Muscle layer of duodenum (tissue), 2 donors: Measurements from ENCODE around the gene SORCS2.

Experiments
- H3K27ac ChIP-seq: one replicate; pipeline ENCODE4 v1.7.0; 2013; ENCODE audit warnings: mild to moderate bottlenecking, low read length
- H3K27me3 ChIP-seq: one replicate; pipeline ENCODE4 v1.7.0; 2013; ENCODE audit warnings: low read depth, mild to moderate bottlenecking, control low read depth, low read length
- H3K36me3 ChIP-seq, 2 donors: one replicate each; pipeline ENCODE4 v1.7.0; 2013; ENCODE audit warnings: low read length in 2 of 2, control low read depth in 1 of 2, mild to moderate bottlenecking in 1 of 2; ENCODE audit not compliant: insufficient read depth in 2 of 2, control insufficient read depth in 1 of 2
- H3K4me1 ChIP-seq, 2 donors: one replicate each; pipeline ENCODE4 v1.7.0; 2013; ENCODE audit warnings: low read length in 2 of 2, mild to moderate bottlenecking in 2 of 2, control low read depth in 1 of 2, moderate library complexity in 1 of 2; ENCODE audit not compliant: insufficient read depth in 2 of 2, control insufficient read depth in 1 of 2
- H3K4me3 ChIP-seq, 2 donors: one replicate each; pipeline ENCODE4 v1.7.0; 2013; ENCODE audit warnings: low read length in 2 of 2, low read depth in 1 of 2, mild to moderate bottlenecking in 1 of 2
- H3K9me3 ChIP-seq, 2 donors: one replicate each; pipeline ENCODE4 v1.7.0; 2013; ENCODE audit warnings: low read length in 2 of 2, control low read depth in 1 of 2, mild to moderate bottlenecking in 1 of 2; ENCODE audit not compliant: control insufficient read depth in 1 of 2
- donor health status: healthy.

SORCS2 gene

GRCh38 chr4:7618361-7618760 lies 426.0 kb downstream of the SORCS2 start:
- Histone ChIP-seq H3K9me3 (no peaks in the 10 kb centered on the region), H3K4me3 (no peak overlapping the region), H3K27me3 (no peaks in the 10 kb centered on the region), H3K4me1 (no peaks in the 10 kb centered on the region), H3K36me3 (no peaks in the 10 kb centered on the region), H3K27ac (no peak overlapping the region)

- H3K36me3 ChIP-seq: no peaks in the 10 kb centered on the region
- H3K4me1 ChIP-seq: no peaks in the 10 kb centered on the region
- H3K4me3 ChIP-seq: no peak overlapping the region
- no peaks in the 10 kb centered on the region for H3K27me3 ChIP-seq
- H3K27ac ChIP-seq: no peak overlapping the region
- no peaks in the 10 kb centered on the region for H3K9me3 ChIP-seq
These were observed 427.9 kb downstream of the SORCS2 start for GRCh38 chr4:7620086-7620813.

- Histone ChIP-seq H3K27ac (no peak overlapping the region), H3K36me3 (no peaks in the 10 kb centered on the region), H3K4me3 (no peak overlapping the region), H3K4me1 (no peaks in the 10 kb centered on the region), H3K9me3 (no peaks in the 10 kb centered on the region), H3K27me3 (no peaks in the 10 kb centered on the region)
These were observed 428.5 kb downstream of the SORCS2 start for GRCh38 chr4:7620814-7621176.

- H3K36me3 ChIP-seq: no peaks in the 10 kb centered on the region
- H3K9me3 ChIP-seq: no peaks in the 10 kb centered on the region
- H3K4me3 ChIP-seq: no peak overlapping the region
- no peak overlapping the region for H3K27ac ChIP-seq
- H3K27me3 ChIP-seq: no peaks in the 10 kb centered on the region
- H3K4me1 ChIP-seq: no peaks in the 10 kb centered on the region
These were observed 429.1 kb downstream of the SORCS2 start for GRCh38 chr4:7621252-7622035.

GRCh38 chr4:7622371-7622770 lies 430.0 kb downstream of the SORCS2 start:
- no peak overlapping the region for H3K27ac ChIP-seq
- H3K4me1 ChIP-seq: no peaks in the 10 kb centered on the region
- H3K4me3 ChIP-seq: no peak overlapping the region
- no peaks in the 10 kb centered on the region for H3K27me3 ChIP-seq
- H3K36me3 ChIP-seq: no peaks in the 10 kb centered on the region
- no peaks in the 10 kb centered on the region for H3K9me3 ChIP-seq

GRCh38 chr4:7623468-7623867 lies 431.1 kb downstream of the SORCS2 start:
- Histone ChIP-seq H3K4me1 (no peaks in the 10 kb centered on the region), H3K36me3 (no peaks in the 10 kb centered on the region), H3K9me3 (no peaks in the 10 kb centered on the region), H3K27me3 (no peaks in the 10 kb centered on the region), H3K4me3 (no peak overlapping the region), H3K27ac (no peak overlapping the region)

GRCh38 chr4:7624396-7624980 lies 432.1 kb downstream of the SORCS2 start:
- no peak overlapping the region for H3K4me3 ChIP-seq

GRCh38 chr4:7625071-7625470 lies 432.7 kb downstream of the SORCS2 start:
- Histone ChIP-seq H3K4me3 (no peak overlapping the region), H3K27me3 (no peaks in the 10 kb centered on the region), H3K27ac (no peak overlapping the region), H3K36me3 (no peaks in the 10 kb centered on the region), H3K9me3 (no peaks in the 10 kb centered on the region), H3K4me1 (no peaks in the 10 kb centered on the region)

More at GRCh38 chr4:7624396-7624980, 432.1 kb downstream of the SORCS2 start:
- H3K27me3 ChIP-seq: no peaks in the 10 kb centered on the region
- H3K4me1 ChIP-seq: no peaks in the 10 kb centered on the region
- H3K27ac ChIP-seq: no peak overlapping the region
- no peaks in the 10 kb centered on the region for H3K9me3 ChIP-seq
- no peaks in the 10 kb centered on the region for H3K36me3 ChIP-seq

- no peak overlapping the region for H3K4me3 ChIP-seq
- no peaks in the 10 kb centered on the region for H3K27me3 ChIP-seq
- H3K36me3 ChIP-seq: no peaks in the 10 kb centered on the region
- no peak overlapping the region for H3K27ac ChIP-seq
- H3K9me3 ChIP-seq: no peaks in the 10 kb centered on the region
- peaks cover 0 to 7% of the 10 kb centered on the region in 2 donors for H3K4me1 ChIP-seq
These were observed 434.2 kb downstream of the SORCS2 start for GRCh38 chr4:7626531-7626930.

- no peak overlapping the region for H3K27ac ChIP-seq
- peaks cover 4% of the 10 kb centered on the region for H3K27me3 ChIP-seq
- no peaks in the 10 kb centered on the region for H3K9me3 ChIP-seq
- H3K4me1 ChIP-seq: peaks cover 0 to 9% of the 10 kb centered on the region in 2 donors
- H3K4me3 ChIP-seq: no peak overlapping the region
- no peaks in the 10 kb centered on the region for H3K36me3 ChIP-seq
These were observed 435.2 kb downstream of the SORCS2 start for GRCh38 chr4:7627251-7628250.
